GM21526 (cell line): ENCODE data around the gene OXLD1.

ENCODE experiments used
- ATAC-seq: cut with Tn5 transposase; IDR thresholded peaks from one replicate; pipeline ENCODE4 v1.9.1; 2021; ENCODE audit warnings: moderate library complexity; ENCODE audit not compliant: unreplicated experiment, low FRiP score

The OXLD1 gene

DNA sequence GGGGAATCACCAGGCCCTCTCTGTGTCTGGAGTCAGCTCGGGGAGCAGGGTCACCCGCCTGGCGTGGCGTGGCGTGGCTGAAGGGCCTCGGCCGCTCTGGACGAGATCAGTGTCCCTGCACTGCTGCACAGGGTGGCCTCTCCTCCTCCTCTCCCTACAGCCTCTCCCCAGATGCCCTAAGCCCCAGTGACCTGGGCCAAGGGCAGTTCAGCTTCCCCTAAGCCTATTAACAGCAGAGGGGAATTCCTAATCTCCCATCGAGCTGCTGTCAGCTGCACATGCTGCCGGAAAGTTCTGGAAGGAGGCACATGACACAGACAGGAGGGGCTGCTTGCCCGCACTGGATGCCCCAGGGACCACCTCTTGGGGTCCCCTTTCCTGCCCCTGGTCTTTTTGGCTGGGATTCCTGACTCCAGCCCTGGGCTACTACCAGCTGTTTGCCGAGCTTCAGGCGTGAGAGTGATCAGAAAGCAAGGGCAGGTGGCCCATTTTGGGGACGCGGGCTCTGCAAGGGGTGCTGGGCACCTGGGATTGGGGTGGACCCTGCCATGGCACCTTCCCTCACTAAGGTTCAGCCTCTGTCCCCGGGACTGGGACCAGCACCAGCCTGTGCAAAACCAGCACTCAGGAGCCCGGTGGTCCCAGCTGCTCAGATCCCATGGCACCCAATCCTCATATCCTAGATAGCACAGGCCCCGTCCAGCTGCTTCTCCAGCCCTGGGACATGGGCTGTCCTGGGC is 10.9 kb downstream of the OXLD1 start:
- ATAC-seq = no peak

GRCh38 chr17:81652906-81653771 is 13.3 kb downstream of the OXLD1 start:
- no peak for ATAC-seq

GRCh38 chr17:81651692-81652091 is 14.7 kb downstream of the OXLD1 start:
- no peak for ATAC-seq

- no peak for ATAC-seq
Observed at GRCh38 chr17:81650951-81651350, 15.5 kb downstream of the OXLD1 start.

DNA sequence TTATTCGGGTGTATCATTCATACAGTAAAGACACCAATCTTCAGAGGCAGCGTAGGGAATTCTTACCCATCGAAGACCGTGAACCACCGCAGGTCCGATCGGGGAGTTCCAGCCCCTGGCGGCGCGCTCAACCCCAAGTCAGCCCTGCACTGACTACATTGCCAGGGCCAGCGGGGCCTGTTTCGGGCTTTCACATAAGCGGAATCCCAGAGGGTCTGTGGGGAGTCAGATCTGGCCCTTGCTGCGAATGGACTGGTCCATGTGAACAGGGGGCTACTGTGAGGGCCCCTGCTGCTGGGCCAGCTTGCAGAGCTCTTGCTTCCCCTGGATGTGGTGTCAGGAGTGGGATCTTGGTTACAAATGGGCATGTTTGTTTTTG is 17.7 kb downstream of the OXLD1 start:
- ATAC-seq = no peak

DNA sequence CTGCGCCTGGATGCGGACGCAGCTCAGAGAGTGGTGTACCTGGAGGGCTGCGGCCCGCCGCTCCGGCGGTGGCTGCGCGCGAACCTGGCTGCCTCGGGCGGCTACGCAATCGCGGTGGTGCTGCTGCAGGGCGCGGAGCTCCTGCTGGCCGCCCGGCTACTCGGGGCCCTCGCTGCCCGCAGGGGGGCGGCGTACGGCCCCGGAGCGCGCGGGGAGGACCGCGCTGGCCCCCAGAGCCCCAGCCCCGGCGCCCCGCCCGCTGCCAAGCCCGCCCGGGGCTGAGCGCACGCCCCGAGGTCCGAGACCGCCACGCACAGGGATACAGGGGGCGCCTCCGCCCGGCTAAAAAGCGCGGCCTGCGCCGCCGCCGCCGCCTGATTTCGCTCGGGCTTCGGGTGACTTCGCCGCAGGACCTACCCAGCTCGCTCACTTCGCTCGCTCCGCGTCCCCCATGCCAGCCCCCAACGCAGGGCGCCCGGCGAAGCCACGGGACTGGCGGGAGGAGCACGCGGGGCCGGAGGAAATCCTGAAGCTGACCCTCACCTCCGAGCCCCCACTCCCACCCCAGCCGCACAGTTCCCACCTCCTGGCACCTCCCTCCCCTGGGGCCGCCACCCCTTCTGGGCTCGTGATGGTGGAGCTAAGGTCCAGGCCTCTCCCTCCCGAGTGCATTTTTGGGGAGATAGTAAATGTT is 18.2 kb downstream of the OXLD1 start:
- no peak for ATAC-seq

GRCh38 chr17:81647640-81648012 is 18.8 kb downstream of the OXLD1 start:
- ATAC-seq = no peak

- no peak for ATAC-seq
Observed at GRCh38 chr17:81646869-81647600, 19.4 kb downstream of the OXLD1 start.

DNA sequence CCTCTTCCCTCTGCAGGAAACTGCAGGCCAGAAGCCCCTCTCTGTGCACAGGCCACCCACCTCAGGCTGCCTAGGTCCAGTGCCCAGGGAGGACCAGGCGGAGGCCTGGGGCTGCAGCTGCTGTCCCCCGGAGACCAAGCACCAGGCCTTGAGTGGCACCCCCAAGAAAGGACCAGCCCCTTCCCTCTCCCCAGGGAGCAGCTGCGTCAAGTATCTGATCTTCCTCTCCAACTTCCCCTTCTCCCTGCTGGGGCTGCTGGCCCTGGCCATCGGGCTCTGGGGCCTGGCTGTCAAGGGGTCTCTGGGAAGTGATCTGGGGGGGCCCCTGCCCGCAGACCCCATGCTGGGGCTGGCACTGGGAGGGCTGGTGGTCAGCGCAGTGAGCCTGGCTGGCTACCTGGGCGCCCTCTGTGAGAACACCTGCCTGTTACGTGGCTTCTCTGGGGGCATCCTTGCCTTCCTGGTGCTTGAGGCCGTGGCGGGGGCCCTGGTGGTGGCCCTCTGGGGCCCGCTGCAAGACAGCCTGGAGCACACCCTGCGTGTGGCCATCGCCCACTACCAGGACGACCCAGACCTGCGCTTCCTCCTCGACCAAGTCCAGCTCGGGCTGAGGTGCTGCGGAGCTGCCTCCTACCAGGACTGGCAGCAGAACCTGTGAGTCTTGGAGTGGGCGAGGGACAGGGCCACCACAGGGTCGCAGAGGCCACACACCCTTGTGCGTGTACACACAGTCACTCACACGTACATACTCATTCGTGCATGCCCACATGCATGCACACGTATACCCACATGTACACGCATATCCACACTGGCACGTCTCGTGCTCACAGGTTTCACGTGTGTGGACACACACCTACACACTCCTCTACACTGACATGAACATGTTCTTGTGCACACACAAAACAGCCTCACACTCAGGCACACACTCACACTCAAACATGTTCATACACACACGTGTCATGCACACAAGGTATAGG is 21.1 kb downstream of the OXLD1 start:
- no peak for ATAC-seq

DNA sequence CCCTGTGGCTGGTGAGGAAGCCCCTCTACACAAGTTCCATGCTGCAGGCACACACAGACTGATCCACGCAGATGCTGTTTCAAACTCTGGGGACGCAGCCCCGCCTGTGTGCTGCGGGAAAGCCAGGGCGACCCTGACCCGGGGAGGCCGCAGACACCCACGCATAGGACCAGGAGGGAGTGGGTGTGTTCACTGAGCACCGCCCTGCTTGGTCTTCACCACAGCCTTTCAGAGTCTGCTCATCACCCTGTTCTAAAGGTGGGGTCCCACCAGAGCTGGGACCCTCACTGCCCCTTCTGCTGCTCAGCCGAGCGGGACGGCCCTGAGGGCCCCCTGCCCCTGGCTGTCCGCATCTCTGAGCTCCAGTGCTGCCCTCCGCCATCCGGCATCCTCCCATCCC is 21.9 kb downstream of the OXLD1 start:
- ATAC-seq = no peak

GRCh38 chr17:81641825-81642489 is 24.4 kb downstream of the OXLD1 start:
- ATAC-seq = no peak

GRCh38 chr17:81640011-81640410 is 26.4 kb downstream of the OXLD1 start:
- ATAC-seq = no peak

- ATAC-seq = no peak
Observed at GRCh38 chr17:81638683-81639082, 27.7 kb downstream of the OXLD1 start.

- peak; percentile 67 for ATAC-seq
Observed at GRCh38 chr17:81636505-81637288, 29.7 kb downstream of the OXLD1 start, which contains the start of the genes NPLOC4 and TSPAN10. TSS of gene NPLOC4 (minus strand) at chr17:81637112. CDS start at chr17:81636930, 182 bp downstream. TSS of gene TSPAN10 (plus strand) at chr17:81637196. CDS start at chr17:81642413, 5,217 bp downstream.

DNA sequence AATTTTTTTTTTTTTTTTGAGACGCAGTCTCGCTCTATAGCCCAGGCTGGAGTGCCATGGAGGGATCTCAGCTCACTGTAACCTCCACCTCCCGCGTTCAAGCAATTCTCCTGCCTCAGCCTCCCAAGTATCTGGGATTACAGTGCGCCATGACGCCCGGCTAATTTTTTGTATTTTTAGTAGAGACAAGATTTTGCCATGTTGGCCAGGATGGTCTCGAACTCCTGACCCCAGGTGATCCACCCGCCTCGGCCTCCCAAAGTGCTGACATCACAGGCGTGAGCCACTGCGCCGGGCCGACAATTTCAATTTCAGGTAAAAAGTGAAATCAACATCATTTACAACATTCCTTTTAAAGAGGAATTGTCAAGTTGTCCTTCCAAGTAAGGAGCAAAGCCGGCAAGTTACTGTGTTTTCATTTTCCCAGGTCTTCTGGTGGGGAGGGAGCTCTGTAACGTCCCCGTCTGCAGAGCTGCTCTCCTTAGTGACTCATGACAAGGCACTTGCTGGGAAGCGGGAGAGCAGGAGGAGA is 30.4 kb downstream of the OXLD1 start:
- ATAC-seq = peak; percentile 12

DNA sequence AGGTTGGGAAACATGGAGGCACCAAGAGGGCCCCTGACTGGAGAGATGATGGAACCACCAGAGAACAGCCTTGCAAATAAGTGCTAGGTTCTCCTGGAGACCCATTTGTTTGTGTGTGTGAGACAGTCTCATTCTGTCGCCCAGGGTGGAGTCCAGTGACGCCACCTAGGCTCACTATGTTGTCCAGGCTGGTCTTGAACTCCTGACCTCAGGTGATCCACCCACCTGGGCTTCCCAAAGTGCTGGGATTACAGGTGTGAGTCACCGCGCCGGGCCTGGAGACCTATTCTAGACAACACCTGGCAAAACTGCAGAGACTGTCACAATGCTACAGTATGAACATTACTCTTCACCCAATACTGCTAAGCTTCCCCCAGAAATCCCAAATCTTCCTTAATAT is 31.0 kb downstream of the OXLD1 start:
- no peak for ATAC-seq

DNA sequence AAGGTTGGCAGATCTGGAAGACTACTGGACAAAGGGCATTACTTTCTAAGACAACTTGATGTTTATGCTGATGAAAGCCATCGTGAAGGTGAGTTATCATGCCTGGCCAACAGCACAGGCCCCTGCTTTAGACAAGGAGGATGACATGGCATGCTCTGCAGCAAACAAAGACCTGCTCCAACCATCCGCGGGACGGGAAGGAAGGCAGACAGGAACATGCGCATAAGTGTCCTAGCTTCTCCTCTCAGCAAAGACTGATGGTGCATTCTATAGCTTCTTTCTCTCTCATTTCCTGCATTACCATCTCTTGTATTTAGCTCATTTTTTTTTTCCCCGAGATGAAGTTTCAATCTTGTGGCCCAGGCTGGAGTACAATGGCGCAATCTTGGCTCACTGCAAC is 34.9 kb downstream of the OXLD1 start:
- no peak for ATAC-seq

GRCh38 chr17:81630274-81630673 is 36.1 kb downstream of the OXLD1 start:
- ATAC-seq = no peak
